AG04450 (cell line): Measurements from ENCODE around the gene STK11IP. TPM values are rescaled to one million over a fixed set of nuclear protein-coding genes. Genes with fewer than 3 reads are reported as not detected.

Experiments
- CTCF ChIA-PET: fragments of 300-600, 350-600 bp; formaldehyde crosslinking; extraction: SDS; loops from one replicate; lab custom pipeline; 2022; ENCODE audit warnings: antibody characterized with exemption, inconsistent platforms; lab: Charles Lee
- POLR2A ChIA-PET: fragments of 350-600 bp; formaldehyde crosslinking; extraction: SDS; loops from one replicate; lab custom pipeline; 2021; ENCODE audit warnings: antibody characterized with exemption, inconsistent platforms; lab: Yijun Ruan, JAX
- DNase-seq: peaks from one replicate; pipeline ENCODE4 v3.0.0-alpha.2; 2011; ENCODE audit warnings: low read depth, low spot score
- H3K27ac ChIP-seq: one replicate; pipeline ENCODE4 v1.5.1; 2012; ENCODE audit warnings: low read depth, low read length, control low read depth
- H3K27me3 ChIP-seq: one replicate; pipeline ENCODE4 v1.6.0; 2012; ENCODE audit warnings: low read length; ENCODE audit not compliant: control insufficient read depth, insufficient read depth
- H3K4me3 ChIP-seq: 2 replicates; pipeline ENCODE4 v1.5.1; 2011; ENCODE audit warnings: mild to moderate bottlenecking, low read depth, low read length, control low read depth
- H3K9me3 ChIP-seq: 2 replicates; pipeline ENCODE4 v1.5.1; 2012; ENCODE audit warnings: low read length; ENCODE audit not compliant: control insufficient read depth, insufficient read depth
- CTCF ChIP-seq: IDR thresholded peaks from 2 replicates; pipeline ENCODE4 v1.5.1; 2011; ENCODE audit warnings: low read depth, low read length, control low read depth, inconsistent platforms
- polyA plus RNA-seq: library from polyadenylated mRNA; depleted of rRNA; stranded (reverse); fragments of >200 nt; gene quantifications from 2 replicates; pipeline ENCODE4 v1.2.3, GENCODE V29; 2011

STK11IP gene
- polyA plus RNA-seq, 1 experiment = 7.7 TPM

- Histone ChIP-seq H3K27ac (no peak within 1 kb of the TSS), H3K9me3 (no peaks in the 10 kb centered on the region), H3K27me3 (peaks cover 22% of the 10 kb centered on the region), H3K4me3 (peak within 1 kb of the TSS; percentile 60)
- TF ChIP-seq CTCF = no peak
- CTCF ChIA-PET = interaction anchor here (0.7 to 2.0 kb wide), 2 partner anchors 15 to 86 kb away, joined by 3 to 10 read pairs; no protein-coding TSS in a partner anchor
- POLR2A ChIA-PET = no interaction called here
- DNase-seq = no peak
These were observed 29.7 kb downstream of the STK11IP start, which contains the start of gene SLC4A3 for GRCh38 chr2:219627103-219628100. TSS of gene SLC4A3 (plus strand) at chr2:219627630. CDS start at chr2:219627993, 363 bp downstream.

GRCh38 chr2:219628235-219628985 is 30.8 kb downstream of the STK11IP start:
- H3K4me3 ChIP-seq = peak overlapping the region; percentile 60
- POLR2A ChIA-PET = no interaction called here
- no peak overlapping the region for H3K27ac ChIP-seq
- no peaks in the 10 kb centered on the region for H3K9me3 ChIP-seq
- CTCF ChIA-PET = interaction anchor here (0.6 to 2.0 kb wide), 3 partner anchors 13 to 87 kb away, joined by 3 to 10 read pairs (median 6); no protein-coding TSS in a partner anchor
- no peak for DNase-seq
- no peak for TF ChIP-seq CTCF
- H3K27me3 ChIP-seq = peaks cover 17% of the 10 kb centered on the region

GRCh38 chr2:219628986-219629901 is 31.6 kb downstream of the STK11IP start:
- H3K4me3 ChIP-seq = no peak overlapping the region
- no peak for TF ChIP-seq CTCF
- no peaks in the 10 kb centered on the region for H3K9me3 ChIP-seq
- ChIA-PET POLR2A (no interaction called here), CTCF (interaction anchor here (0.6 to 2.0 kb wide), 2 partner anchors 13 to 88 kb away, joined by 6 to 10 read pairs; no protein-coding TSS in a partner anchor)
- no peak overlapping the region for H3K27ac ChIP-seq
- DNase-seq = no peak
- H3K27me3 ChIP-seq = peaks cover 13% of the 10 kb centered on the region

- peaks cover 8% of the 10 kb centered on the region for H3K27me3 ChIP-seq
- no peak for TF ChIP-seq CTCF
- H3K9me3 ChIP-seq = no peaks in the 10 kb centered on the region
- ChIA-PET CTCF (interaction anchor here (1.1 kb wide), 1 partner anchor 11 kb away, joined by 8 read pairs; no protein-coding TSS in a partner anchor), POLR2A (no interaction called here)
- H3K4me3 ChIP-seq = no peak overlapping the region
- DNase-seq = no peak
- no peak overlapping the region for H3K27ac ChIP-seq
These were observed 32.5 kb downstream of the STK11IP start for GRCh38 chr2:219629976-219630695.
